Measurements from ENCODE around the gene TMEM150B. TPM values are rescaled to one million over a fixed set of nuclear protein-coding genes. Genes with fewer than 3 reads are reported as not detected.

The TMEM150B gene
- total RNA-seq, 3 donors from 2014 or later: 31.6 to 62.1 (median 36.4) TPM

DNA sequence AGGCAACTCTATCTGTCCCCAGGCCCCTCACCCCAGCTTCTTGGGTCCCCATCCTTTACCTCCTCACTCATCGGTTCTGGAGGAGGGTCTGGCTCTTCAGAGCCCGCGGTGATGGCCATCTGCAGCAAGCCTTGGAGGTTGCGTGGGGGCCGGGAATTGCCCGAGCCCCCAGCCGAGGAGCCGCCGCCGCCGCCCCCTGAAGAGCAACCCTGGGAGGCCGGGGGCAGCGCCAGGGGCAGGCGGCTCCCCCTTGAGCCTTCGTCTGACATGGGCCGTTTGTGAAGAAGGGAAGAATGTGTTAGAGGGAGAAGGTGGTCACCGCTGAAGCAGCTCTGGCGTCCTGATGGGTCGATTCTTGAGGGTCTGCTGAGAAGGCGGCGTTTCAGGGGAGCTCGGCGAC is 45.8 kb downstream of the TMEM150B start:
- peak overlapping the region; percentile 42 for H3K4me3 ChIP-seq
- H3K9me3 ChIP-seq: no peaks in the 10 kb centered on the region
- intact Hi-C loops (cut with DNase I, micrococcal nuclease): no loop called here
- peaks cover 11% of the 10 kb centered on the region for H3K4me1 ChIP-seq (ENCODE audit: low read depth)
- no peaks in the 10 kb centered on the region for H3K36me3 ChIP-seq (ENCODE audit: low read depth)
- TF ChIP-seq, protein P1, sequence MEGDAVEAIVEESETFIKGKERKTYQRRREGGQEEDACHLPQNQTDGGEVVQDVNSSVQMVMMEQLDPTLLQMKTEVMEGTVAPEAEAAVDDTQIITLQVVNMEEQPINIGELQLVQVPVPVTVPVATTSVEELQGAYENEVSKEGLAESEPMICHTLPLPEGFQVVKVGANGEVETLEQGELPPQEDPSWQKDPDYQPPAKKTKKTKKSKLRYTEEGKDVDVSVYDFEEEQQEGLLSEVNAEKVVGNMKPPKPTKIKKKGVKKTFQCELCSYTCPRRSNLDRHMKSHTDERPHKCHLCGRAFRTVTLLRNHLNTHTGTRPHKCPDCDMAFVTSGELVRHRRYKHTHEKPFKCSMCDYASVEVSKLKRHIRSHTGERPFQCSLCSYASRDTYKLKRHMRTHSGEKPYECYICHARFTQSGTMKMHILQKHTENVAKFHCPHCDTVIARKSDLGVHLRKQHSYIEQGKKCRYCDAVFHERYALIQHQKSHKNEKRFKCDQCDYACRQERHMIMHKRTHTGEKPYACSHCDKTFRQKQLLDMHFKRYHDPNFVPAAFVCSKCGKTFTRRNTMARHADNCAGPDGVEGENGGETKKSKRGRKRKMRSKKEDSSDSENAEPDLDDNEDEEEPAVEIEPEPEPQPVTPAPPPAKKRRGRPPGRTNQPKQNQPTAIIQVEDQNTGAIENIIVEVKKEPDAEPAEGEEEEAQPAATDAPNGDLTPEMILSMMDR (IDR thresholded peaks at IDR 0.05): no peak
- DNase-seq (no peak), ATAC-seq (no peak)

GRCh38 chr19:55278391-55279135 is 46.6 kb downstream of the TMEM150B start:
- no peak overlapping the region for H3K4me3 ChIP-seq

GRCh38 chr19:55277494-55277893 is 47.6 kb downstream of the TMEM150B start:
- TF ChIP-seq, protein P1 (IDR thresholded peaks at IDR 0.05): no peak
- intact Hi-C loops (cut with DNase I, micrococcal nuclease): no loop called here
- H3K4me1 ChIP-seq (ENCODE audit: low read depth): peaks cover 11% of the 10 kb centered on the region
- H3K36me3 ChIP-seq (ENCODE audit: low read depth): no peaks in the 10 kb centered on the region
- no peak overlapping the region for H3K4me3 ChIP-seq
- ATAC-seq (no peak), DNase-seq (no peak)
- H3K9me3 ChIP-seq: no peaks in the 10 kb centered on the region

More at GRCh38 chr19:55278391-55279135, 46.6 kb downstream of the TMEM150B start:
- DNase-seq (no peak), ATAC-seq (no peak)
- H3K36me3 ChIP-seq (ENCODE audit: low read depth): no peaks in the 10 kb centered on the region
- H3K4me1 ChIP-seq (ENCODE audit: low read depth): peaks cover 11% of the 10 kb centered on the region
- H3K9me3 ChIP-seq: no peaks in the 10 kb centered on the region
- intact Hi-C loops (cut with DNase I, micrococcal nuclease): no loop called here
- TF ChIP-seq, protein P1 (IDR thresholded peaks at IDR 0.05): no peak

DNA sequence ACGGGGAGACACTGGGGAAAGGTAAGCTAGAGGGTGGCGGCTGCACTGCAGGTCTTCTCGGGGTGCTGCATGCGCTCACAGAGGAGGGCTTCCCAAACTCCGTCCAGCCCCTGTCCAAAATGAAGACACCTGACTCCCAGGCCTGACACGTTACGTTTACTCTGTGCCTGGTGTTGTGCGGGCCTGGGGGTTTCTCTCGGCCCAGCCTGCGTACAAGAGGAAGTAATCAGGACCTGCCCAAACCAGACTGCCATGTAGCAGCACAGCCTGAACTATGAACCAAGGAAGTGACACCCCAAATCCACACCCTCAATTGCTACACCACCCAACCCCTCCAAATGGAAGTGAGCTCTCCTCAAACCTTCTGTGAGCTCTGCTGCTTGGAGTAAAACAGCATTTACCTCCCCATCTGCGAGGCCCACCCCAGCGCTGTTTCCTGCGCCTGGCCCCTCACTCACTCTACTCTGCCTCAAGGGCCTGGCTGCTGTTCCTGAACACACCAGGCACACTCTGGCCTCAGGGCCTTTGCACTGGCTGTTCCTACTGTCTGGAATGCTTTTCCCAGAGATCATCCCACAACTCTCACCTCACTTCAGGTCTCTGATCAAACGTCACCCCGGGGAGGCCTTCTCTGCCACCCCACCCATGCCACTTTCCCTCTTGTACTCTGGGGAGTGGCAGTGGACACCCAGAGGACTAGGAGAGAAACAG is 48.3 kb downstream of the TMEM150B start:
- intact Hi-C loops (cut with DNase I, micrococcal nuclease): no loop called here
- no peak for DNase-seq
- TF ChIP-seq, protein P1 (IDR thresholded peaks at IDR 0.05): no peak
- ATAC-seq: no peak
- Histone ChIP-seq H3K36me3 (ENCODE audit: low read depth) (no peaks in the 10 kb centered on the region), H3K4me3 (no peak overlapping the region), H3K4me1 (ENCODE audit: low read depth) (peaks cover 11% of the 10 kb centered on the region), H3K9me3 (no peaks in the 10 kb centered on the region)

GRCh38 chr19:55275851-55276719 is 49.1 kb downstream of the TMEM150B start:
- ATAC-seq (no peak), DNase-seq (no peak)
- H3K36me3 ChIP-seq (ENCODE audit: low read depth): no peaks in the 10 kb centered on the region
- H3K9me3 ChIP-seq: no peaks in the 10 kb centered on the region
- no peak overlapping the region for H3K4me3 ChIP-seq
- H3K4me1 ChIP-seq (ENCODE audit: low read depth): peaks cover 11% of the 10 kb centered on the region
- intact Hi-C loops (cut with DNase I, micrococcal nuclease): no loop called here
- TF ChIP-seq, protein P1 (IDR thresholded peaks at IDR 0.05): no peak
